Measurements from ENCODE around the gene PRDM7.
"Not testable (repeated sequence)": the region's sequence is repeated elsewhere in the genome, so short reads cannot be mapped to it uniquely, and the experiment has no call there.

PRDM7 gene

DNA sequence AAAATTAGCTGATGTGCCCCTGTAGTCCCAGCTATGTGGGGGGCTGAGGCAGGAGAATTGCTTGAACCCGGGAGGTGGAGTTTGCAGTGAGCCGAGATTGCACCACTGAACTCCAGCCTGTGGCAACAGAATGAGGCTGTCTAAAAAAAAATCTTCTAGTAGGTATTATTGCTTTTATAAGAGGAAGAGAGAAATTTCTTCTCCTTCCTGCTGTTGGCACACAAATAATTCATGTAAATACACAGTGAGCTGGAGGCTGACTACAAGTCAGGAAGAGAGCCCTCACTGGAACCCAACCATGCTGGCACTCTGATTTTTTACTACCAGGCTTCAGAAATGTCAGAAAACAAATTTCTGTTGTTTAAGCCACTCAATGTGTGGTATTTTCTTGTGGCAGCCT, 6.7 kb downstream of the PRDM7 start:
- DNase-seq = no peak

DNA sequence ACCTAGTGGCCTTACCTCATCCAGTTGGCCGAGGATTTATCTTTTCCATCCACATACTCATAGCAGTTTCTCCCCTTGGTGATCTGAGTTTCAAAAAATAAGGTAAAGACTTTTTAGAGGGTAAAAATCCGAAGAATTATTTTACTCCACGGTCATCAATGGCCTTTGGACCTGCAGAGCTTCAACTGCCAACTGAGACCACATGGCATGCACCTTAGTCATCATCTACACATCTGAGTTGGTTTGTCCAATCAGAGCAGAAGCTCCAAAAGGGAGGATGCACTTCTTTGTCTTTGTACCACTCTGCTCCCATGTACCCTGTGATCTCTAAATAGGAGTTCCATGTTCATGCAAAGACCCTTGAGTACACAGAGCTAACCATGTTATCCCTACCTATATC, 15.7 kb downstream of the PRDM7 start:
- DNase-seq = no peak

DNA sequence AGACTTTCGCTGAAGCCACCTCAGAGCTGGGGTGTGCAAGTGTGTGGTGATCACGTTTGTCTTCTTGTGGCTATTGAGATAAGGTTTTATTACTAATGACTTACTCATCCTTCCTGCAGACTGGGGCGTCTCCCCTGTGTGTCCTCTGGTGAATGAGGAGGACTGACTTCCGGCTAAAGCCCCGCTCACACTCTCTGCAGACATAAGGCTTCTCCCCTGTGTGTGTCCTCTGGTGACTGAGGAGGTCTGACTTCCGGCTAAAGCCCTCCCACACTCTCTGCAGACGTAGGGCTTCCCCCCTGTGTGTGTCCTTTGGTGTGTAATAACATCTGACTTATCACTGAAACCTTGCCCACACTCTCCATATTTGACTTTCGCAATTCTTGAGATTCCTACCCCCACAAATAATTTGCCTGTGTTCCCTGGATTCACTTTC, 19.4 kb downstream of the PRDM7 start:
- peak; percentile 89 for DNase-seq

DNA sequence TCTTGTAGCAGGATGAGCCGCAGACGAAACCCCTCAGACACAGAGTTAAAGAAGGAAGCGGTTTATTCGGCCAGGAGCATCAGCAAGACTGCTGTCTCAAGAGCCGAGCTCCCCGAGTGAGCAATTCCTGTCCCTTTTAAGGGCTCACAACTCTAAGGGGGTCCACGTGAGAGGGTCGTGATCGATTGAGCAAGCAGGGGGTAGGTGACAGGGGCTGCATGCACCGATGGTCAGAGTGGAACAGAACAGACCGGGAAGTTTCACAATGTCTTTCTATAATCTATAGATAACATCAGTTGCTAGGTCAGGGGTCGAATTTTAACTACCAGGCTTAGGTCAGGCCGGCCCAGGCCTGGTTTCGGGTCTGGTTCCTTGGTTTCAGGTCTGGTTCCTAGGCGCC, 20.6 kb downstream of the PRDM7 start:
- not testable (repeated sequence) for DNase-seq

DNA sequence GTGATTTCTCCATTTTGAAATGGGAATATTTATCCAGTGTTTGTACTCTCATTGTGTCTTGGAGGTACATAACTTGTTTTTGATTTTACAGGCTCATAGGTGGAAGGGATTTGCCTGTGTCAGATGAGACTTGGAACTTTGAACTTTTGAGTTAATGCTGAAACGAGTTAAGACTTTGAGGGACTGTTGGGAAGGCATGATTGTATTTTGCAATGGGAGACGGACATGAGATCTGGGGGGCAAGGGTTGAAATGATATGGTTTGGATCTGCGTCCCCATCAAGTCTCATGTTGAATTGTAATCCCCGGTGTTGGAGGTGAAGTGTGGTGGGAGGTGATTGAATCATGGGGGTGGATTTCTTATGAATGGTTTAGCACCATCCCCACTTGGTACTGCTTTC, 21.8 kb downstream of the PRDM7 start:
- DNase-seq = no peak

DNA sequence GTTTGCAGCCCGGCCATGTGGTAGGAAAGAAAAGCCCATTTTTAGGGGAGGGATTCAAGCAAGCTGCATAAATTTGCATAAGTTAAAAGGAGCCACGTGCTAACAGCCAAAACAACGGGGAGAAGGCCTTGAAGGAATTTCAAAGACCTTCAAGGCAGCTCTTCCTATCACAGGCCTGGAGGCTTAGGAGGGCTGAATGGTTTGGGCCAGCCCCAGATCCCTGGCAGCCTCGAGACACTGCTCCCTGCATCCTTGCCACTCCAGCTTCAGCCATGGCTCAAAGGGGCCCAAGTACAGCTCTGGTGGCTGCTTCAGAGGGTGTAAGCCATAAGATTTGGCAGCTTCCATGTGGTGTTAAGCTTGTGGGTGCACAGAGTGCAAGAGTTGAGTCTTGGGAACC, 22.6 kb downstream of the PRDM7 start:
- no peak for DNase-seq

DNA sequence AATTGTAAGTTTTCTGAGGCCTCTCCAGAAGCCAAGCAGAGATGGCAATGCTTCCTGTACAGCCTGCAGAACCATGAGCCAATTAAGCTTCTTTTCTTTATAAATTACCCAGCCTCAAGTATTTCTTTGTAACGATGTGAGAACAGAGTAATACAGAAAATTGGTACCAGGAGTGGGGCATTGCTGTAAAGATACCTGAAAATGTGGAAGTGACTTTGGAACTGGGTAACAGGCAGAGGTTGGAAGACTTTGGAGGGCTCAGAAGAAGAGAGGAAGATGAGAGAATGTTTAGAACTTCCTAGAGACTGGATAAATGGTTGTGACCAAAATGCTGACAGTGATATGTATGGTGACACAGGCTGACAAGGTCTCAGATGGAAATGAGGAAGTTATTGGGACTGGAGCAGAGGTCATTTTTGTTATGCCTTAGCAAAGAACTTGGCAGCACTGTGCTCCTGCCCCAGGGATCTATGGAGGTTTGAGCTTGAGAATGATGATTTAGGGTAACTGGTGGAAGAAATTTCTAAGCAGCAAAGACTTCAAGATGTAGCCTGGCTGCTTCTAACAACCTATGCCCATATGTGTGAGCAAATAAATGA, 23.1 kb downstream of the PRDM7 start:
- no peak for DNase-seq

DNA sequence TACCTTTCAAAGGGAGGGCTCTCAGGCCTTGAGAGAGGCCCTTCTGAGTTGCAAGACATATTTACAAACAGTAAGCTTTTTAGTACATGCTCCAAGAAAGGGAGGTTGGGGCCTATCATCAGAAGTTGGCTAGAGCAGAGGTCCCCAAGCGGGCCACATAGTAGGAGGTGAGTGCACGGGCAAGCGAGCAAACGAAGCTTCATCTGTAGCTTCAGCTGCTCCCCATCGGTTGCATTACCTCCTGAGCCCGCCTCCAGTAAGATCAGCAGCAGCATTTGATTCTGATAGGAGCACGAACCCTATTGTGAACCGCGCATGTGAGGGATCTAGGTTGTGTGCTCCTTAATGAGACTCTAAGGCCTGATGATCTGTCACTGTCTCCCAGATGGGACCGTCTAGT, 26.2 kb downstream of the PRDM7 start:
- DNase-seq = no peak

DNA sequence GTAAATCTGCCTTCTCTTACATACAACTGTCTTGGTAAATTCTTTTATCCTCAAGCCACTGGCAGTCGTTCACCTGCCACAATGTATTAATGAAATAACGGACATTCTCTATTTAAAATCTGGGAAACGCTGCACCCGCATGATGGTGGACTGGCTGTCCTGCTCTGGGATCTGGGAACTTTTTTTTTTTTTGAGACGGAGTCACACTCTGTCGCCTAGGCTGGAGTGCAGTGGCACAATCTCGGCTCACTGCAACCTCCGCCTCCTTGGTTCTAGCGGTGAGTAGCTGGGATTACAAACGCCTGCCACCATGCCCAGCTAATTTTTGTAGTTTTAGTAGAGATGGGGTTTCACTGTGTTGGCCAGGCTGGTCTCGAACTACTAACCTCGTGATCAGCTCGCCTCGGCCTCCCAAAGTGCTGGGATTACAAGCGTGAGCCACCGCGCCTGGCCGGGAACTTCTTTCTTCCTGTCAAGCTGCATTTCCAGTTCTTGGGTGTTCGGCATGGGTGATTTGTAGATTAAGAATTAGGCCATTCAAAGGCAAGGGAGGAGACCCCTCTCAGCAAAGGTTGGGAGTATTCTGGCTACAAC, 28.3 kb downstream of the PRDM7 start:
- no peak for DNase-seq

DNA sequence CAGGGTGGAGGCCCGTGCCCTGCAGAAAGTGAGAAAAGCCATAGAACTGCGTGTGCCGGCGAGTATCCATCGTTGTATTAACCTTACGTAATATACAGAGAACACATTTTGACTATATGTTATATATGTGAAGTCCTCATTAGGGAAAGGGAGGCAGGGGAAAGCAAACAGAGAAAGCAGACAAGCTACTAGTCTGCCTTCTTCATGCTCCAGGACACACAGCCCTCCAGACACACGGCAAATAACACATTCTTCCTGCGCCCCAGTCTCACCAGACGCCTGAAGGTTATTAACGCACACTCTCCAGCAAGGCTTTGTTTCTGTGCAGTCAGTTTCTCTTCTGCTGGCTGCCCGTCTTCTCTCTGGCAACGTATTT, 28.8 kb downstream of the PRDM7 start:
- DNase-seq = no peak

DNA sequence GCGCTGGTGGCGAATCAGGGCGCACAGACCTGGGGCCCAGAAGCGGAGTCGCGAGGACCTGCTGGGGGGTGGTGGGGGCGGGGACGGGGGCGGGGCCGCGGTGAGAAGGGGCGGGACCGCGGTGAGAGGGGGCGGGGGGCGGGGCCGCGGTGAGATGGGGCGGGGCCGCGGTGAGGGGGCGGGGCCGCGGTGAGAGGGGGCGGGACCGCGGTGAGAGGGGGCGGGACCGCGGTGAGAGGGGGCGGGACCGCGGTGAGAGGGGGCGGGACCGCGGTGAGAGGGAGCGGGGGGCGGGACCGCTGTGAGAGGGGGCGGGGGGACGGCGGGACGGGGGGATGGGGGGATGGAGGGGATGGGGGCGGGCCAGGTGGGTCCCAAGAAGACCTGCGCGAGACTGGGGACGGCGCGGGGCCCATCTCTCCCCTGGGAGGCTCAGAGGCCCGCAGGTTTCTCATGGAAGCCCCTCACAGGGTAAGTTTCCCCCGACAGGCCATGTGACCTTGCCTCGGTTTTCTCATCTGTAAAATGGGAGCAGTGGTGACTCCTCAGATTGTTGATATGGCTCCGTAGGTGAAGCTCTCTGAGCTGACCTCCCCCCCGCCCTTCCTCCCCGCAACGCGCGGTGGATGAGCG, 29.3 kb downstream of the PRDM7 start:
- DNase-seq = no peak

DNA sequence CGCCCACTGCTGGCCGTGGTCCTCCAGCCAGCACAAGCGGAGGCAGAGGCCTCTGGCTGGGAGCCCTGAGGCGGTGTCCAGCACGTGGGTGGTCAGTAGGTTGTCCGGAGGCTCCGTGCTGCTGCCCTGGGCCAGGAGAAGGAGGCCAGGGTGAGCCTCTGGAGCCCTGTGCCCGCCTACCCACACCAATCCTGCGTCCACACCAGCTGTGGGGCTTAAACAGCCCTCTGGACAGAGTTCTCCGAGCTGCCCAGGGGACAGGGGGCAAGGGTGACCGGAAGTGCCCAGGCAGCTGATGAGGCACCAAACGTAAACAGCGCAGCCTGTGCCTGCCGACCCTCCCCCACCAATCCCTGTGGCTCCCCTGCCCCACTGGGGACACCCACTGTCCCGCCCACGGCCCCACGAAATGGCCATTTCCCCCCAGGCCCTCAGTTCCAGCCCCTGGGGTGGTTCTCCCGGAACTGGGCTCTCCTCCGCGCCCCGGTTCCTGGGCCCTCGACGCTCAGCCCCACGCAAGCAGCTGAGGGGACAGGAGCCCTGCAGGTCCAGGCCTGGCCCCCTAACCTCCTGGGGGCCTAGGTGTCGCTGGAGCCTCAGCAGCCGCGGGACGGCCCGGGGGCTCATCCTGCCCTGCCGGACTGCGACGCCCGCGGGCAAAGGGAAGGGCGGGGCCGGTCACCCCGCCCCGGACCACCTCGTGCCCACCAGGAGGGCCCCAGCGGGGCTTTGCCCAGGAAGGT, 30.0 kb downstream of the PRDM7 start:
- peak; percentile 77 for DNase-seq

DNA sequence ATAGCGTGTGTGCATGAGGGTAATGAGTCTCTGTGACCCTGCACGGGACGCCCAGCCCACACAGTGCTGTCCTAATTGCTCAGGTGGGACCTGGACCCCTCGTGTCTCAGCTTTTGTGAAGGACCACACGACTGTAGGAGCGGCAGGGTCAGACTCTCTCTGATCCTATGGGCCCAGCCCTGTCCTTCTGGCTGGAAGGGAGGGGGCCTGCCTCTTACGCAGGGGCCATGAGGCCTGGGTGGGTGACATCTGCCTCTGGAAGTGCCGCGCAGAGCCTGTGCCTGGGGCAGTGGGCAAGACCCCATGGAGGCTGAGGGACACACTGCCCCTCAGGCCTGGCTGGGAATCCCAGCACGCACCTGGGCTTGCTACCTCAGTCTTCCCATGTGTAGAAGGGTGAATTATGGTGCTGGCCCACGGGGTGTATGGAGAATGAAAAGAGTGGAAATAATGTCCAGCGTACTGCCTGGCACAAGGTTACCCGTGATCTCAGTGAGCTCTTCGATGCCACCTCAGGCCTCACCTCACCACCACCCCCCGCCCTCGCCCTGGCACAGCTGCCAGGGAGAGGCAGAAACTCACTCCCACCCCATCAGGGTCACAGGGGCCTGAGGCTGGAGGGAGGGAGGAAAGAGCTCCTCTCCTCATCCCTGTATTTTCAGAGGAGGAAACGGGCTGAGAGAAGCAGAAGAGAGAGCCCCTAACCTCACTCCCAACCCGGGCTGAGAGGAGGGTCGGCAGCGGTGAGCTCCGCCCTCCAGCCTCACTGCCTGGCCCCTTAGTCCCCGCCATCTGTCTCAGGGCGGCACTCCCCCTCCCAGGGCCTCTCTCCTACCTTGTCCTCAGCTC, 30.8 kb downstream of the PRDM7 start:
- no peak for DNase-seq

DNA sequence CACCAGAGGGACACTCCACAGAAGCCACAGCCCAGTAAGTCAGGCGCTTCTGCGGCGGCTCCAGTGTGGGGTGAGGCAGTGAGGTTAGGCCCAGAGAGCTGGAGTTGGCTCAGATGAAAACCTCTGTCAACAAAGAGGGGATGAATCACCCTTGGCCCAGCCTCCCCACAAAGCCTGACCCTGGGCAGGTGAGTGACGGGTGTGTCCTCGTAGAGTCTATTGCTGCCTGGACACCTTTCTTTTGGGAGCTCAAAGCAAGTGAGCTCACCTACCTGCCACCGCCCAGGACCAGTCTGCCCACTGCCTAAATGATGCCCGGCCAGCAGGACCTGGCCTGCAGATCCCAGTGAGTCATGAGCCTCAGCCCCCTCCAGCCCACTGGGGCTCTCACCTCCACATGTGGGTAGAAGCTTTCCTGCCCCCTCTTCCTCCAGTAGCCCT, 33.0 kb downstream of the PRDM7 start:
- no peak for DNase-seq

DNA sequence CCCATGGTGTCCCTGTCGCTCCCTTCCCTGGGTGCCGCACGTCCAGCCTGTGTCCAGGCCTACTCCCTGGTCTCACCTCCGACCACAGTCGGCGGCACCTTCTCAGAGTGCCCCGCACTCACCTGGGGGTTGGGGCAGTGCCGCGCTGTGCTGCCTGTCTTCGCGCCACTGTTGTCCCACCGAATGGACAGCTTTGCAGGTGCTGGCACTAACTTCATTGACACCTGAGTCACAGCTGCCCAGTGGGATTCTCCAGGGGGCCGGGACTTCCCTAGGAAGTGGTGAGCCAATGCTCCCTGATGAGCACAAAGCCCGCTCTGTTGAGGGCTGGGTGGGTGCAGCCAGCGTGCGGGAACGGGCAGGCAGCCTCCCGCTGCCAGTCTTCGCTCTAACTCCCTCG, 33.6 kb downstream of the PRDM7 start:
- DNase-seq = no peak

DNA sequence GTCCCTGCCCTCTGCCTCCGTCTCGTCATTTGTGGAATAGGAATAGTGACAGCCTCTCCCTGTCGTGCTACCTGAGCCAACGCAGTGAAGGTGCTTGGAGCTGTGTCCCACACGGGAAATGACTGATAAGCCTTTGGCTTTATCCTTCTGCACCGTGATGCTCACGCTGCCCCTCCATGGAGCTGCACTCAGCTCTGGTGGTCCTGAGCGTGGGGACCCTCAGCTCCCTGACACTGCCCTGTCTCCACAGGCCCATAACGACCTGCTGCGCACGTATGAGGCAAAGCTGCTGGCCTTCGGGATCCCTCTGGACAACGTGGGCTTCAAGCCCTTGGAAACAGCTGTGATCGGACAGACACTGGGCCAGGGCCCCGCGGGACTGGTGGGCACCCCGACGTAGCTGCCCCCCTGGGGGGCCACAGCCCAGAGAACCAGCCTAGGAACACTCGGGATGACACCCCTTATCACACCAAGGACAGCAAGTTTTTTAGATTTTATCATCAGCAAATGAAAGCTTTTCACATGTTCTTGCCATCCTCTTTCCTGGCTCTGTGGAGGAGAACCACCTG, 34.1 kb downstream of the PRDM7 start:
- DNase-seq = no peak

DNA sequence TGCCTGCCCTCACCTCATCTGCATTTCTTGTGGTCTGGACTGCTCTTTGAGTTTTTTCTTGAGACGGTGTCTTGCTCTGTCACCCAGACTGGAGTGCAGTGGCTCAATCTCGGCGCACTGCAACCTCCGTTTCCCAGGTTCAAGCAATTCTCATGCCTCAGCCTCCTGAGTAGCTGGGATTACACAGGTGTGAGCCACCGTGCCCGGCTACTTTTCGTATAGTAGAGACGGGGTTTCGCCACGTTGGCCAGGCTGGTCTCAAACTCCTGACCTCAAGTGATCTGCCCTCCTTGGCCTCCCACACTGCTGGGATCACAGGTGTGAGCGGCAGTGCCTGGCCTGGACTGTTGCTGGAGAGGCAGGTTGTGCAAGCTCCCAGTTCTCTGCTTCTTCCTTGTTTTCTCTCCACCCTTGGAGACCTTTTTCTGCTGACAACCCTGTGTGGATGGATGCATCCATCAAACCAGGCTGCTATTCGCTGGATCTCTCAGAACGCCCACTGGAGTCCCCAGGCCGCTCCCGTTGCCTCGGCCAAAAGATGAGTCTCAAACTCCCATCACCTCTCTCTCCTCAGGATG, 35.1 kb downstream of the PRDM7 start:
- no peak for DNase-seq

DNA sequence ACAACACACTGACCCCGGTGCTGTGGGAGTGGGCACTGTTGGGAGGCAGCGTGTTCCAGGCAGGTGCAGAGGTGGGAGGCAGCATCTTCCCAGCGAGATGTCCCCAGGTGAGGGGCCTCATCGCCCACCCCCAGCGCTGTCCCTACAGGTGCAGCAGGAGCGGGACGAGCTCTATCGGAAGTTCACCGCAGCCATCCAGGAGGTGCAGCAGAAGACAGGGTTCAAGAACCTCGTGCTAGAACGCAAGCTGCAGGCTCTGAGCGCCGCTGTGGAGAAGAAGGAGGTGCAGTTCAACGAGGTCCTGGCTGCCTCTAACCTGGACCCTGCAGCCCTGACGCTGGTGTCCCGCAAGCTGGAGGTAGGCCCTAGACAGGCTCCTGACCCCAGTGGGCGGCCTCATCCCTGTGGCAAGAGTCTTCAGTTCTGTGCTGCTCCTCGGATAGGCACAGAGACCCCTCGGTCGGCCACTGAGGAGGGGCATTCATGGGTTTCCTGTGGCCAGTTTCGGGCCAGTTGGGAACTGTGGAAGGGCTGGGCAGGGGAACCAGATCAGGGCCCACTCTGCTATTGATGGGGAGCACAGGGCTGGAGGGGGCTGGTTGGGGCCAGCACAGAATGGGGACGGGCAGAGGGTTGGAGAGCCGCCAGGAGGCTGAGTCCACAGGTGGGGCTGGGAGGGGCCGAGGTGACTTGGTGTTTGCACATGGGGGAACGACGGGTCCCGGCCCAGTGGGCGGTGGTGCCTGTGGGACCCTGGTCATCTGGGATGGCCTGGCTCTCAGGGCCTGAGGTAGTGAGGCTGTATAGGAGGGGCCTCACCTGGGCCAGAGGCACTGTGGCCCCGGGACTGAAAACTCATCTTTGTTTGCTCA, 36.7 kb downstream of the PRDM7 start:
- DNase-seq = no peak

DNA sequence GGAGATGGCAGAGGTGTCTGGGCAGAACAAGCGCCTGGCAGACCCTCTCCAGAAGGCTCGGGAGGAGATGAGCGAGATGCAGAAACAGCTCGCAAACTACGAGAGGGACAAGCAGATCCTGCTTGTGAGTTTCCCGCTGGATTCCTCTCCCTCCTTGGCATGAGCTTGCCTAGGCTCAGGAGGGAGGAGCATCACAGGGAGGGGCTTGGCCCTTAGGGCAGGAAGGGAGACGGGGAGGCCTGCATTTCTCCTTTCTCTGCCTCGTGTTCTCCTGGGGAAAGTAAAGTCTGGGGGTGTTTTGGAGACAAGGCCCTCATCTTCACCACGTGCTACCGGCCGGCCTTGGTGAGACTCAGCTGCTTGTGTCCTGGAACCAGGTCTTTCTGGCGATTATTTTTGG, 39.9 kb downstream of the PRDM7 start:
- no peak for DNase-seq

DNA sequence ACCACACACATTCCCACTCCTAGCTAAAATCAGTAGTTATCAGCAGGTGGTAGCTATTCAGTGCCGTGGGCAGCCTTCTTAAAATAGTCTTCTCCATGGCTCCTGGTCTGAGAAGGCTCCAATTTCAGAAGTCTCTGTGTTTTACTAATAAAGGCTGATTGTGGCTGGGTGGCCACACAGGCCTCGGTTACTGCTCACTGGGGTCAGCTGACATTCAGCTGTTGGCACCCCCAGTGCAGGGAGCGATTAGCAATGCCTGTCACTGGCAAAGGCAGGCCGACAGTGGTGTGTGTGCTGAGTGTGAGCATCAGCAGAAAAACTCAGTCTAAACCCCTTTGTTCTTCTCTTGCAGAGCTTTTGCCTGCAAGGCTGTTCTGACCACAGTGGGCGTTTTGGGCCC, 41.2 kb downstream of the PRDM7 start:
- DNase-seq = no peak

DNA sequence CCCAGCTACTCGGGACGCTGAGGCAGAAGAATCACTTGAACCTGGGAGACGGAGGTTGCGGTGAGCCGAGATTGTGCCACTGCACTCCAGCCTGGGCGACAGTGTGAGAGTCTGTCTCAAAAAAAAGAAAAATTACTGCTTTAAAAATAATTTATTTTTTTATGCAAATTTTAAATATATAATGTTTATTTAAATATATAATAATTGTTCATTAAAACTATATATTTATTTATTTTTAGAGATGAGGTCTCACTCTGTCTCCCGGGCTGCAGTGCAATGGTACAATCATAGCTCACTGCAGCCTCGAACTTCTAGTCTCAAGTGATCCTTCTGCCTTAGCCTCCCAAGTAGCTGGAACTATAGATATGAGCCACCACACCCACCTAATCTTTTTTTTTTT, 42.6 kb downstream of the PRDM7 start:
- no peak for DNase-seq

Data from EL (cell line).